HG03139 (cell line): ENCODE data around the gene ADAMTS13.

Source experiments
- ATAC-seq: cut with Tn5 transposase; IDR thresholded peaks from one replicate; pipeline ENCODE4 v1.9.1; 2021; ENCODE audit not compliant: unreplicated experiment

Gene ADAMTS13

DNA sequence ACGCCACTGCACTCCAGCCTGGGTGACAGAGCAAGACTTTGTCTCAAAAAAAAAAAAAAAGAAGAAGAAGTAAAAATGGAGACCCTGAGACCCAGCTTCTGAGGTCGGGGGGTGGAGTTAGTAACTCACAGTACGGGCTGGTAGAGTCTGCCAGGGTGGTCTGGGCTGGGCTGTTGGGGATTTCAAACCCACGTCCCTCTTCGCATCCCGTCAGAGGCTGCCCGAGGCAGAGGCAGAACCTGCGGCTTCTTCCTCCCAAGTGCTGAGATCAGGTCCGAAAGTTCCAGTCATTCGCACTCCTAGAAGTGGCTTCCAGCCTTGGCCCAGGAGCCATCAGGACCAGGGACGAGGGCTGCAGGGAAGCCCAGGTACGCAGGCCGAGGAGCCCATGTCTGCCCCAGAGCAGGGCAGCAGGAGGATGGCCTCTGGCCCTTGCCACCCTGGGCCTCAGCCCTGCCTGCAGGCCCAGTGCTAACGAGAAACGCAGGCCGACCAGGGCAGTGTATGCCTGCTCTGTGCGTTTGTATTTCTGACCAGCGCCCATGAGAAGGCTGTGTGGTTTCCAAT, 66.6 kb downstream of the ADAMTS13 start:
- ATAC-seq = no peak

DNA sequence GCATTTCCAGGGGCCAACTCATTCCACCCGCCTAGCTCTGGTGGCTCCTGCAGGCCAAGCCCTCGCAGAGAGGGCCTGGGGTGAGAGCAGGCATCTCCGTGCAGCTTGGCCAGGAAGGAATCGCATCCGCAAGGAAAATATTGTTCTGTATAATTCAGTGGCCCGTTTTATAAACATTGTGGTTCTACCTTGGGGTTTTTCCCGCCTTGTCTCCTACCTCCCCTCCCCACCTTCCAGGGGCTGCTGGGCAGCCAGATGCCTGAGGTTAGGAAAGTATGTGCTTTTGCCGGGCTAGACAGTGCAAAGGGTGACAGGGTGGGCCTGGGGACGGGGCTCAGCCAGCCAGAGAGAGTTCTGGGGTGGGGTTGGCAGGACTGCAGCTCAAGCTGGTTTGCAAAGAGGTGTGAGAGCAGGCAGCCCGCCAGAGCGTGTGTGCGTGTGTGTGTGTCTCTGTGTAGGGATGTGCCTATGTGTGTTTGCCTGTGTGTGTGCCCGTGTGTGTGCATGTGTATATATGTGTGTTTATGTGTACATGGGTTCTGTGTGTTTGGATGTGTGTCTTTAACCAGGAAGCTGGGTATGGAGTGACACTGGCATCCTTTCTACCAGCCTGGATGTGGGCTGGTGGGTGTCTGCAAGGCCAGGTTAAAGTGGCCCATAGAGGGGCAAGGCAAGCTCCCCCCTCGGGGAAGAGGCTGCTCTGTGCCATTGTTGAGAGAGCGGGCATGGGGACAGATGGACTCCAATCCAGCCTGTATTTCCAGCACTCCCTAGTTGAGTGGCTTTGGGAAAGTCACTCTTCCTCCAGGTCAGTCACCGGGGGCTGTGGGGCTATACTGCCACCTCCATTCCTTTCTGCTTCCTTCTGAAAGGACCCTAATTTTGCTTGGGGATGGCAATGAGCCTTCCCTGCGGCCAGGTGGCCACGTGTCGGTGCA, 67.4 kb downstream of the ADAMTS13 start:
- no peak for ATAC-seq

DNA sequence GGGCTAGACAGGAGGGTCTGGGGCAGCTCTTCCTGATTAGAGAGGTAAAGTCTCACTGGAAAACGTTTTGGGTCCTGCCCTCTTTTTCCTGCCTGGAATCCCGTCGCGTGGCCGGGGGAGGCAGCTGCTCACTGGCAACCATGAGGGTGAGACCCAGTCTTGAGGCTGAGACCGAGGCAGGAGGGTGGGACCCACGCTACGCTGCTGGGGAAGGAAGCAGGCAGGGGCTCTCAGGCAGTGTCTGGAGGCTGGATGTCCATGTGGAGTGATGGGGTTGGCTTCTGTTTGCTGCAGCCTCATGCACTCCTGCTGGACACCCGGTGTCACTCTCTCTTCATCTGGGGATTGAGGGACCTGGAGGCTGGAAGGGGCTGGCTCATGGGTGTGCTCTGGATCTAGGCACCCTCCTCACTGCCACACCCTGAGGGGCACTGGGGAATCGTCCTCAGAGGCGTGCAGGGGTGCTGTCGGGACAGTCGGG, 68.1 kb downstream of the ADAMTS13 start:
- no peak for ATAC-seq

DNA sequence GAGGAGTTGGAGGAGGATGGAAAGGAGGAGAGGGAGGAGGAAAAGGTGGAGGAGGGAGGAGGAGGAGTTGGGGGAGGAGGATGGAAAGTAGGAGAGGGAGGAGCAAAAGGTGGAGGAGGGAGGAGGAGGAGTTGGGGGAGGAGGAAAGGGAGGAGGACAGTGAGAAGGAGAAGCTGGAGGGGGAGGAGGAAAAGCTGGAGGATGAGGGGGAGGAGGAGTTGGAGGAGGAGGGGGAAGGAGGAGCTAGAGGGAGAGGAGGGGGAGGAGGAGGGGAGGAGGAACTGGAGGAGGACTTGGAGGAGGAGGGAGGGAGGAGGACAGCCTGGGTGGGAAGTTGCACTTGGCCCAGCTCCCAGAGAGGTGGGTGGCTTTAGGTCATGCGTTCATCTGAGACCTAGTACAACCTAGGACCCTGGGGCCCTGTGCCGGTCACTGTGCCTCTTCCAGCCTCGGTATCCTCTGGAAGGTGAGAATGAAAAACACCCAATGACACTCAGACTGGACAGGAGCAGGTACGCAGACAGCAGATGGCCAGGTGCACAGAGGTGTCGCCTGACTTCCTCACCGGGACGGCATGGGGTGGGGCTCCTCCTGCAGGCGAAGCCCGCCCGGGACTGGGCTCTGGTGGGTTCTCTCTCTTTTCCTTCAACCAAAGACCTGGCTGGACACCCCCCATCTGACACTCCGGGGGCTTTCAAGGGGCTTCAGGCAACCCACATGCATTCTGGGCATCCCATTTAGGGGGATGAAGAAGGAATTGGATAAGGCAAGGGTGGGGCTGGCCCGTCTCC, 68.9 kb downstream of the ADAMTS13 start:
- no peak for ATAC-seq

DNA sequence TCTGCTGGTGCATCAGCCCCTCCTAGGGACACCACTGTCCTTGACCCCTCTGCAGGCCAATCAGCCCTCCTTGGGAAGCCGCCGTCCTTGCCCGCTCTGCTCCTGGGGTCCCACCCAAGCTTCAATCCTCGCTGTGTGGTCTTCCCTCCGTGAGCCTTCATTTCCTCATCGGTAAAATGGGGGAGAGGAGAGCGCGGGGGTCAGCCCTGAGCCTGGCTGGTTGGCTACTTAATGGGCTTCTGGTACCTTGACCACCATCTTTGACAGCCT, 69.4 kb downstream of the ADAMTS13 start:
- ATAC-seq = no peak

DNA sequence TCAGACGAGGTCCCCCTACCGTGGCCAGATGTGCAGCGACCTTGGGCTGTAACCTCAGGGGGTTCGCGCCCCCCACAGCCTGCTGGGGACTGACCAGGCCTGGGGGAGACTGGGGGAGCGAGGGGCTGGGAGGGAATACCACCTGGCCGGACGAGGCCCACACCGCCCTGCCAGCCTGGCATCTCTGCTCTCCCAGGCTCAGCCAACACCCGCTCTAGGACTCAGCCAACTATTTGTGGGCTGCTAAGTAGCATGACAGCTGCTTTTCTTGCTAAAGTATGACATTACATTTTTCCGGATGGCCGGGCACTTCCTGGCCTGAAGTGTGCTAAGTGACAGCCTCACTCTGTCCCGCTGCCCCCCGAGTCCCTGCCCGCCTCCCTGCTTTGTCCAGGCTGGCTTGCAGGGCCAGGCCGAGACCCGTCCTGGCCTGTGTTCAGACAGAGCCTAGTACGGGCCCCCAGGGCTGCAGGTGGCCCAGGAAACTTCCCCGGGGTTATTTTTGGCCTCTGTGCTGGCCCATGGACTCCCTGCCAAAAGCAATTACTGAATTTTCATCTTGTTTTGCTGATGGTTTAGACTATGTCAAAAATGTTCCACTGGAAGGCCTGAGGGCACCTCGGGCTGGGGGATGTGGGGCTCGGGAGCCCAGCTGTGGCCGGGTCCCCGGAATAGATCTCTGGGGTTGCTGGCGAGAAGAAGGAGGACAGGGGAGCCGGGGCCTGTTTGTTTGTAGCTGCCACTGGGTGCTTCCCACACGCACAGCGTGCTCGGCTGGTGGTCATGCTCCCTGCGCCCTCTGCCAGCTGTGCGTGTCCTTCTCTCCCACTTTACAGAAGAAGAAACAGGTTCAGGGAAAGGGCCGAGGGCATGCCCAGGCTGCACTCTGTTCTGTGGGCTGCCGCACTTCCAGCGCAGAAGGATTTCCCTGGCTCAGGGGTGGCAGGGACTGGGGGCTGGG, 70.2 kb downstream of the ADAMTS13 start:
- no peak for ATAC-seq

DNA sequence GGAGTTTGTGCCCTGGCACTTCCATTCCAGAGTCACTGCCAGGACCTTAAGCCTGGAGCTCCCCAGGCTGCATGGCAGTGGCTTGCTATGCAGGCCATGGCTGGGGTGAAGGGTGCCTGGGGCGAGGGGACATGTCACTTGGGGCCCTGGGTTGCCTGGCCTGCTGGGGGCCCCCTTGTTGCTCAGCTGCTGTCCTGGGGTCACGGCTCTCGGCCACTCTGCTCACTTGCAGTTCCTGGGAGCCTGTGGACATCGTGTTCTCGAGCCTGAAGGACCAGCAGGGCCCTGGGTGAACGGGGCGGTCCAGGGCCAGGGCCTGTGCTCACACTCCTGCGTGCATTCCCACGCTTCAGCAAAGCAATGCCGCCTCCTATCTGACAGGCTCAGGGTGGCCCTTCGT, 71.3 kb downstream of the ADAMTS13 start:
- ATAC-seq = no peak

DNA sequence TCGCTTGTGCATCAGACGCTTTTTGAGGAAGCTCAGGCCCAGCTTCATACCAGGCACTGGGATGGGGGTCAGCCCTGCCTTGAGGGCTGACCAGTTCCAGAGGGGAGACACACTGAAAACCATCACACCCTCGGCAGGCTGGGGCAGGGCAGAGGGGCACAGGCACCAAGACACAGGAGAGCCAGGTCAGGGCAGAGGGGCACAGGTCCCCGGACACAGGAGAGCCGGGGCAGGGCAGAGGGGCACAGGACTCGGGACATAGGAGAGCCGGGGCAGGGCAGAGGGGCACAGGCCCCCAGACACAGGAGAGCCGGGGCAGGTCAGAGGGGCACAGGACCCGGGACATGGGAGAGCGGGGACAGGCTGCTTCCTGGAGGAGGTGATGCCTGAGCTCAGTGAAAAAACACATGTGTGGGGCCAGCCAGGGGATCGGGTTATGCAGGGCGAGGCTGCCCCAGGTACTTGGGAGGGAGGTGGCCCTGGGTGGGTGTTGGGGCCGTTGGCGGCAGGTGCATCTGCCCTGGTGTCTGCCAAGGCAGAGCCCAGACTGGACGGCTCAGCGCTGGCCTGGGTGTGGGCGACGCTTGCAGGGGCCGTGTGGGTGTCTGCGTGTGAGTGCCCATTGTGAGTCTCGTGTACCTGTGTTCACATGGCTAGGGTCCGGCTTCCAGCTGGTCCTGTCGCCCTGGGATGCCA, 71.8 kb downstream of the ADAMTS13 start:
- no peak for ATAC-seq

DNA sequence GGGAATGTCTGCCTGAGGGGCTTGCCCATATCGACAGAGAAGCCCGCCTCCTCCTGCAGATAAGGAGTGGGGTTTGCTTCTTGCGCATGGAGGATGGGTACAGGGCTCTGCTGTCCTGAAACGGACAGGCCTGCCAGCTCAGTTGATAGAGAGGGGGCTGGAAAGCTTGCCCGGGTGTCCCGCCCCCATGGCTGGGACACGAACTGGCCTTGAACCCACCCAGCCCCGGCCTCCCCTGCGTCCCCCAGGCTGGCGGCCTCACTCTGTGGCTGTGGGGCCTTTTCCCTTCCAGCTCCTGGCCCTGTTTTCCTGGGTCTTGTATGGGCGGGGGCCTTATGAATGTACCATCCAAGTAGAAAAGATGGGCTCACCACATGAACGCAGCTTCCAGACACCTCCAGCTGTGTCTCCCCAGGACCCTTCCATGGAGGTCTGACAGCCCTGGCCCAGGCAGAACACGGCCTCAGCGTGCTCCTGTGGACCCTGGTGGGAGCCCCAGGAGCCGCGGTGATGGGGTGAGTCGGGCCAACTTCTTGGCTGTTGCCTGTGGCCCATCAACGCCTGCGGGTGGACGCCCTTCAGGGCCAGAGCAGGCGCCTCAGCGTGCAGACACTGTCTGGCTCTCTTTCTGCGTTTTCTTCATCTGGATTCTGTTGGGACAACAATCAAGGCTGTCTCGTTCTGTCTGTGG, 72.6 kb downstream of the ADAMTS13 start:
- ATAC-seq = no peak

DNA sequence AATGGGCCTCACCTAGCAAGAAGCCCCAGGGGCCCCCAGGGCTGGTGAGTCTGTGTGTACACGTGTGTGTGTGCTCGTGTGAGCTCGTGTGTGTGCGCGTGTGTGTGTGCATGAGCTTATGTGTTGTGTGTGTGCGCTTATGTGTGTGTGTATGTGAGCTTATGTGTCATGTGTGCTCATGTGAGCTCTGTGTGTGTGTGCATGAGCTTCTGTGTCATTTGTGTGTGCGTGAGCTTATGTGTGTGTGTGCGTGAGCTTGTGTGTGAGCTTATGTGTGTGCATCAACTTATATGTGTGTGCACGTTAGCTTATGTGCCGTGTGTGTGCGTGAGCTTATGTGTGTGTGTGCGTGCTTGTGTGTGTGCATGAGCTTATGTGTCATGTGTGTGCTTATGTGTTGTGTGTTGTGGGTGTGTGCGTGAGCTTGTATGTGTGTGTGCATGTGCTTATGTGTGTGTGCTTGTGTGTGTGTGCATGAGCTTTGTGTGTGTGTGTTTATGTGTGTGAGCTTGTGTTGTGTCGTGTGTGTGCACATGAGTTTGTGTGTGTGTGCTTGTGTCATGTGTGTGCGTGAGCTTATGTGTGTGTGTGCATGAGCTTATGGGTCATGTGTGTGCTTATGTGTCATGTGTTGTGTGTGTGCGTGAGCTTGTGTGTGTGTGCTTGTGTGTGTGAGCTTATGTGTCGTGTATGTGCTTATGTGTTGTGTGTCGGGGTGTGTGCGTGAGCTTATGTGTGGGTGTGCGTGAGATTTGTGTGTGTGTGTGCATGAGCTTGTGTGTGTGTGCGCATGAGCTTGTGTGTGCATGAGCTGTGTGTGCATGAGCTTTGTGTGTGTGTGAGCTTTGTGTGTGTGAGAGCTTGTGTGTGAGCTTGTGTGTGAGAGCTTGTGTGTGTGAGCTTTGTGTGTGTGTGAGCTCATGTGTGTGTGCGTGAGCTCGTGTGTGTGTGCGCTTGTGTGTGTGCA, 73.4 kb downstream of the ADAMTS13 start:
- ATAC-seq = no peak

DNA sequence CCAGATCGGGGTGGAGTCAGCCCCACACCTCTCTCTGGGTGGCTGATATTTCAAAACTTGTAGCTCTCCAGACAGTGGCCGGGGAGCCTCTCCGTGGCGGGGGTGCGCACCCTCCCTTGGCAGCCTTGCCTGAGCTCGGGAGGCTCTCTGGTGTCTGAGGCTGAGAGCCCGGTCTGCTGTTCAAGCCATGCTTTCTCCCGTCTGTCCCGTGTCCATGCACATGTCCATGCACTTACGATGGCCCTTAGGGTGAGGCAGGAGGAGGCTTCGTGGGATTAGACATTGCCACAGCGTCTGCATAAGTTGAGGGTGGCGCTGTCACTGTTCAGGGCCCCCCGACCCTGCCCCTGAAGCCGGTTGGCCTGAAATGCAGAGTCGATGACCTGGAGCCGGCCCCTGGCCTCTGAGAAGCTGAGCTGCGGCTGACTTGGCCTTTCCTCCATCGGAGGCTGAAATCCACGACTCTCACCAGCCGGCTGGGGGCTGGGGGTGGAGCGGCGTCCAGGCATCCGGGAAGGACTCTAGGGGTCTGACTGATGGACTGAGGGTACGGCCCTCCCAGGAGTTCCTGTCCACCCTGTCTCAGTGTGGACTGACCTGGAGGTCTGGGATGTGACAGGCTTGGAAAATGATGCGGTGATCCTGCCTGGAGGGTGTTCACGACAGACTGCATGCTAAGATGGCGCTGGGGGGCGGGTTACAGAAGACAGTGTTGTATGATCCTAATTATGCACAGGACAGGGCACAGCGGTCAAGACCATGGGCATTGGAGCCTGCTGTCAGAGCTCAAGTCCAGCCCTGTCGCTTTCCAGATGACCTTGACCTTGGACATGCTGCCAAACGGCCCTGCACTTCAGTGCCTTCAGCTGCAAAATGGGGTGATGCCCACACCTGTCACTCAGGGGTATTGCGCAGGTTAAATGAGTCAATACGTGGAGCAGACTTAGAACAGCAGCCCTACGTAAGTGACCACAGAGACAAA, 75.0 kb downstream of the ADAMTS13 start:
- ATAC-seq = no peak

DNA sequence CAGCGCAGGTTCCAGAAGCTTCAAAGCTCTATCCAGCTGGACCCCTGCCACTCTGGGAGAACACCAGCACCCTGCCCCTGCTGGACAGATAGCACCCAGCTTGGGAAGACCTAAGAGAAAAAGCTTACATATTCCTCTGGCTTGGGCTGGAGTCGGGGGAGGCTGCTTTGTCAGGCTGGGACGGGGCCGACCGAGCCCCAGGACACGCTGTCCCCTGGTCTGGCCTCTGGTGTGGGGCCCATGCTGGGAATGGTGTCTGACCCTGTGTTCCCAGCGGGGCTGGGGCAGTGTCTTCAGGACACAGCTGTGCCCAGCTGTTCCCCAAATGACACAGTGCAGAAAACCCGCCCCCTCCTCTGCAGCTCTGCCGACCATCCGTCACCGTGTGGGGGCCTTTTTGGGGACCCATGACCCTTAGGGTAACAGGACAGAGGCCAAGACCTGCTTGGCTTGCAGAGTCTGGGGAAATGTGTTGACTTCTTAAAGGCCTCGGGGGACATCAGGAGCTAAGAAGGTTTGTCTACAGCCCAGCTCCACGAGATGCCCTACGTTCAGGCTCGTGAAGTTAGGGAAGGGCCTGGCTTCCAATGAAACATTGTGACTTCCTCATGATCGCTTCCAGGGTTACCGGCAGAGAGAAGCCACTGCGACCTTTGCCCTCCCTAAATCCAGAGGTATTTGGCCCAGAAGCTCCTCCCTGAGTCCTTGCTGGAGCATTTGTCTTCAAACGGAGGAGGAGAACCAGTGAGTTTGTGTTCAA, 77.1 kb downstream of the ADAMTS13 start:
- no peak for ATAC-seq

DNA sequence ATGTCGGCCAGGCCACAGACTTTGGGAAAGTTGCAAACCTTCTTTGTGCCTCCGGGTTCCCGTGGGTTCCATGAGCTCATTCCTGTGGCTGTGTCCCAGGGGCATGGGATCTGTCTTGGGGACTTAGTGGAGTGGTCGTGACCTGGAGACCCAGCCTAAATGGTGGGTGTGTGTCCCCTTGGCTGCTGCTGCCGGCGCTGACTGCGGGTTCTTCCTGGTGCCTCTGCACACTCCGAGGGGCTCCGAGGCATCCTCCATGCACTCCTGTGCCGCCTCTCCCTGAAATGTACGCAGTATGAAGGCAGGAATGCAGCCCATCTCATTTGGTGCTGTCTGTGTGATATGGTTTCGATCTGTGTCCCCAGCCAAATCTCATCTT, 77.7 kb downstream of the ADAMTS13 start:
- no peak for ATAC-seq

DNA sequence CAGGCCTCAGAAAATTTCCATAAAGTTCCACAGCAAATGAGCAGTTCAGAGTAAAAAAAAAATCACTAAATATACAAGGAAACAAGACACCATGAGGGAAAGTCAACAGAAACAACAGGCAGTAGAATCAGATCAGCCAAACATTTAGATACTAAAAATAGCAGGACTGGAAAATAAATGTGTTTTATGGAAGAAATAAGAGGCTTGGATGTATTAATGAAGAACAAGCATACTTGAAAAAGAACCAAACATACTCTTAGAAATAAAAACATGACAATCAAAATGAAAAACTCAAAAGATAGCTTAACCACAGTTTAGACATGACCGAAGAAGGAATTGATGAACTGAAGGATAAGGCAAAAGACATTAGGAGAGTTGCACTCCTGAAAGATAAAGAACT, 79.9 kb downstream of the ADAMTS13 start:
- no peak for ATAC-seq

DNA sequence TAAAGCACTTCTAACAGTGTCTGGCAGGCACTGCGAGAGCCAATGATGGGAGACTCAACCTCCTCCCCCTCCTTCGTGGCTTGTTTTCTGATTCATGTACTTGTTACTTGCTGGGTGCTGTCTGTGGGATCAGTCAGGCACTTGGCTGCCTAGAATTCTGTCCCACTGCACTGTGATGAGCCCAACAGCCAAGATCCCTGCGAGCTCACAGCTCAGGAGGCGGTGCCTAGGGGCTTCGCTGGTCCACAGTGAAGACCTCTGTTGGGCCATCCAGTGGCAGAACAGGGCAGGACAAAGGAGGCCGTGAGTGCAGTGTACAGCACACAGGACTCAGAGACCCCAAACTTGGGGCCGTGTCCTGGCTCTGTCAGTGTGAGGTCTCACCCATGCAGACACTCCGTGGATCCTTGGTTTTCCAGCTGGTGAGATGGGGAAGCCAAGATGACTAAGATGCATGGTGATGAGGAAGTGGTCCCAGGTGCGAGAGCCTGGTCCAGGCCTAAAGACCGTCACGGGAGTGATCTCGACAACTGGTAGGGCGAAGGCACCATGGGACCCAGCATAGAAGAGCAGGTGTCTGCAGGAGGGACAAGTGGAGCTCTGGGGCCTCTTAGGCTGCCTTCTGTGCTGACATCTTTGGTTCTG, 83.1 kb downstream of the ADAMTS13 start:
- no peak for ATAC-seq
